GM12878 (cell line): ENCODE measurements around the gene ENOX1.

Source experiments
- BCLAF1 ChIP-seq: fragments of 450-650 bp; IDR thresholded peaks from 2 replicates; pipeline ENCODE4 v1.6.1; 2017; ENCODE audit warnings: antibody characterized with exemption, mild to moderate bottlenecking, moderate library complexity
- CBX5 ChIP-seq: sonication (generic); IDR thresholded peaks from 2 replicates; pipeline ENCODE4 v1.6.1; 2016; ENCODE audit warnings: low read depth, moderate library complexity, mild to moderate bottlenecking, inconsistent platforms
- CEBPB ChIP-seq, 2 experiments: fragments of 150-350 bp in 1 of 2; IDR thresholded peaks; 2 replicates each; pipeline ENCODE4 v1.6.1; 2012 to 2014; ENCODE audit warnings: low read depth in 2 of 2, low read length in 2 of 2, borderline replicate concordance in 1 of 2, inconsistent platforms in 1 of 2
- ESRRA ChIP-seq: IDR thresholded peaks from 2 replicates; pipeline ENCODE4 v1.6.1; 2012; ENCODE audit warnings: mild to moderate bottlenecking, low read length, improper control_type of control experiment
- HDAC2 ChIP-seq: fragments of 200-600 bp; sonication (generic); IDR thresholded peaks from 2 replicates; pipeline ENCODE4 v1.6.1; 2017
- POLR2A ChIP-seq: IDR thresholded peaks from 2 replicates; pipeline ENCODE4 v1.6.1; 2011; ENCODE audit warnings: low read depth, mild to moderate bottlenecking, low read length
- RELA ChIP-seq: fragments of 450-650 bp; IDR thresholded peaks from 2 replicates; pipeline ENCODE4 v1.8.0; 2014; ENCODE audit warnings: borderline replicate concordance; ENCODE audit not compliant: partially characterized antibody
- REST ChIP-seq: IDR thresholded peaks from 2 replicates; pipeline ENCODE4 v1.6.1; 2012; ENCODE audit warnings: mild to moderate bottlenecking, low read depth, low read length
- YY1 ChIP-seq: IDR thresholded peaks from 2 replicates; pipeline ENCODE4 v1.6.1; 2011; ENCODE audit warnings: low read depth, mild to moderate bottlenecking, low read length
- ZBTB11 ChIP-seq: fragments of 450-650 bp; formaldehyde crosslinking; IDR thresholded peaks from 2 replicates; pipeline ENCODE4 v1.5.0; 2022; ENCODE audit warnings: mild to moderate bottlenecking, missing genetic modification characterization
- TF ChIP-seq, protein P1 (sequence below), 3 experiments: IDR thresholded peaks in 2 of 3; conservative IDR thresholded peaks in 1 of 3; 2 replicates each; pipeline ENCODE4 v1.5.1; 2011; ENCODE audit warnings: low read depth in 3 of 3, low read length in 3 of 3, mild to moderate bottlenecking in 3 of 3, control low read depth in 2 of 3, moderate library complexity in 2 of 3, inconsistent platforms in 1 of 3, mixed read lengths in 1 of 3; ENCODE audit not compliant: control insufficient read depth in 2 of 3, insufficient read depth in 1 of 3; ENCODE audit errors: extremely low read depth in 1 of 3
- TF ChIP-seq, protein P2 (sequence below): IDR thresholded peaks from 2 replicates; pipeline ENCODE4 v1.6.1; 2011; ENCODE audit warnings: low read depth, low read length, improper control_type of control experiment, borderline replicate concordance

GRCh38 chr13:43720780-43721397 is 65.9 kb downstream of the ENOX1 start:
- TF ChIP-seq HDAC2 (no peak), ZBTB11 (CRISPR knock-in tag) (no peak), BCLAF1 (no peak), CBX5 (no peak), ESRRA (no peak), YY1 (no peak), POLR2A (no peak), REST (no peak), RELA (no peak), CEBPB (IDR thresholded peaks at IDR 0.05; ENCODE audit: borderline replicate concordance in 1 of 2, low read depth in 2 of 2, low read length in 2 of 2) (no peak)
- TF ChIP-seq, protein P1, sequence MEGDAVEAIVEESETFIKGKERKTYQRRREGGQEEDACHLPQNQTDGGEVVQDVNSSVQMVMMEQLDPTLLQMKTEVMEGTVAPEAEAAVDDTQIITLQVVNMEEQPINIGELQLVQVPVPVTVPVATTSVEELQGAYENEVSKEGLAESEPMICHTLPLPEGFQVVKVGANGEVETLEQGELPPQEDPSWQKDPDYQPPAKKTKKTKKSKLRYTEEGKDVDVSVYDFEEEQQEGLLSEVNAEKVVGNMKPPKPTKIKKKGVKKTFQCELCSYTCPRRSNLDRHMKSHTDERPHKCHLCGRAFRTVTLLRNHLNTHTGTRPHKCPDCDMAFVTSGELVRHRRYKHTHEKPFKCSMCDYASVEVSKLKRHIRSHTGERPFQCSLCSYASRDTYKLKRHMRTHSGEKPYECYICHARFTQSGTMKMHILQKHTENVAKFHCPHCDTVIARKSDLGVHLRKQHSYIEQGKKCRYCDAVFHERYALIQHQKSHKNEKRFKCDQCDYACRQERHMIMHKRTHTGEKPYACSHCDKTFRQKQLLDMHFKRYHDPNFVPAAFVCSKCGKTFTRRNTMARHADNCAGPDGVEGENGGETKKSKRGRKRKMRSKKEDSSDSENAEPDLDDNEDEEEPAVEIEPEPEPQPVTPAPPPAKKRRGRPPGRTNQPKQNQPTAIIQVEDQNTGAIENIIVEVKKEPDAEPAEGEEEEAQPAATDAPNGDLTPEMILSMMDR (IDR thresholded peaks at IDR 0.05 in 2 of 3, conservative IDR thresholded peaks at IDR 0.05 in 1 of 3; ENCODE audit: control insufficient read depth in 2 of 3, extremely low read depth in 1 of 3, insufficient read depth in 1 of 3, low read depth in 3 of 3, low read length in 3 of 3): no peak
- TF ChIP-seq, protein P2, sequence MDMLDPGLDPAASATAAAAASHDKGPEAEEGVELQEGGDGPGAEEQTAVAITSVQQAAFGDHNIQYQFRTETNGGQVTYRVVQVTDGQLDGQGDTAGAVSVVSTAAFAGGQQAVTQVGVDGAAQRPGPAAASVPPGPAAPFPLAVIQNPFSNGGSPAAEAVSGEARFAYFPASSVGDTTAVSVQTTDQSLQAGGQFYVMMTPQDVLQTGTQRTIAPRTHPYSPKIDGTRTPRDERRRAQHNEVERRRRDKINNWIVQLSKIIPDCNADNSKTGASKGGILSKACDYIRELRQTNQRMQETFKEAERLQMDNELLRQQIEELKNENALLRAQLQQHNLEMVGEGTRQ: no peak
